Kasumi-1 (cell line): Measurements from ENCODE around the gene DTHD1.

ENCODE experiments used
- DNase-seq, 2 experiments: peaks; one replicate each; lab custom pipeline; 2025; lab: John Stamatoyannopoulos, UW

DTHD1 gene

GRCh38 chr4:36348403-36348938 lies 67.1 kb downstream of the DTHD1 start:
- peak in 1 of 2 experiments; percentile 14 for DNase-seq

GRCh38 chr4:36349938-36350549 lies 68.6 kb downstream of the DTHD1 start:
- DNase-seq, result no peak

DNA sequence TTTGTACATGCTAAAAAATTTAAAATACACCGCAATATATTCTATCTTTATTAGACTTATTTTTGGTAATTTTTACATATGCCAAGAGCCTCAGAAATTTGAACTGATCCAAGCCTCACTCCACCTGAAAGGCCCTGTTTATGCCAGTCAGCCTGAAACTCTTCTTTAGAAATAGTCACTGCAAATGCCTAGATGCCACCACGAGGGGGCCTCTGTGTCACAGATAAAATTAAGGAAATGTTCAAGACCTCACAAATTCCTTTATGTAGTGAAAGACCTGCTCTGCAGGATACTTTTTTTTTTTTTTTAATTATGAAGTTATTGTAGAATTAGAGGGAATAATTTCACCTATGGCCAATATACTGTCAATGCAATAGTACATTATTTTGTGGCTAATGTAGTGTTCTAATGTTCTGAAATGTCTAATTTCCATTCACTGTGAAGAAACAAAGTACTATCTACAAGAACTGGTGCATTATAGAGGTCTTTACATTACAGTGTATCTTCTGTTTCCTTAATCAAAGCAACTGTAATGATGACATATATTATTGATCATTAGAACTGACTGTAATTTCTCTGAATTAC lies 69.8 kb downstream of the DTHD1 start:
- DNase-seq, result peak; percentile 66 to 71

GRCh38 chr4:36353998-36354397 lies 72.6 kb downstream of the DTHD1 start:
- DNase-seq, result no peak

DNA sequence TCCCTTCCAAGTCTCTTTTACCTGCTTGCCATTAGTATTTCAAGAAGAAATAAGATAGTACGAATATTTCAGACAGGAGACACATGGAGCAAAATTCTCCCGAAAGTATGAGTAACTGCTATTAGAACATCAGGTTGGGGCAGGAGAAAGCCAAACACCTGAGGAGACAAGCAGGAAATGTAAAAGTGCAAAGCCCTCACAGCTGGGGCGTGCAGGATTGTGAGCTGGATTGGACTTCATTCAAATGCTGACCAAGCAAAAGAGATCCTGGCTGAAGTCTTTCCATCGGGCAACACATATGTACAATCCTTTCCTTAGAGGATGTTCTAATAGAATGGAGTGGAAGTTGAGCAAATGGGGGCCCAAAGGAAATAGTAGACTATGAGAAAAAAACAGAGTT lies 76.8 kb downstream of the DTHD1 start:
- DNase-seq, result no peak

DNA sequence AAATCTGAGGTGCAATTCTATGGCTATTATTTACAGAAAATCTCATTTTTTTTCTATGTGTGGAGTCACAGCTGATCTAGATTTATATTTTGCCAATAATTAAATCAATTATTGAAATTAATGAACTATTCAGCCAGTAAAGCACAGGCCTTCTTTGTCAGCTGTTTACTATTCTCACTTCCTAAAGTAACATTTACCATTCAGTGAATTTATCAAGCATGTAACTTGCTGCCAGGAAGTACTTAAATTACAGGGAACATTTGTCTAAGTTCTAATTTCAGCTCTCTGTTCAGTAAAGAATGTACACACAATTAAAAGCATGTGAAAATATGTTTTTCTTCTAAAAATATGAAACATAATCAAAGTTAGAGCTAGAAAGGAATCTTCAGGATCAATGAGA lies 79.3 kb downstream of the DTHD1 start:
- no peak for DNase-seq

DNA sequence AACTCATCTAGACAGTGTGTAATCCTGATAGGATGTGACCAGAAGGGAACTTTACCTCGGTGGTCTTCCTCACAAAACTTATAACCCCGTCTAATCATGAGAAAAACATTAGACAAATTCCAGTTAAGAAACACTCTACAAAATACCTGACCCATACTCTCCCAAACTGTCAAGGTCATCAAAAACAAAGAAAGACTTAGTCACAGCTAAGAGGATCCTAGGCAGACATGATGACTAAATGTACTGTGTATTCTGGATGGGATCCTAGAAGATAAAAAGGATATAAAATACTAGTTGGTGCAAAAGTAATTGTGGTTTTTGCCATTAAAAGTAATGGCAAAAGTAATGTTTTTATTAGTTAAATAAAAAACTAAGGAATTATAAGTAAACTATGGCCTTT lies 81.6 kb downstream of the DTHD1 start:
- DNase-seq, result no peak

DNA sequence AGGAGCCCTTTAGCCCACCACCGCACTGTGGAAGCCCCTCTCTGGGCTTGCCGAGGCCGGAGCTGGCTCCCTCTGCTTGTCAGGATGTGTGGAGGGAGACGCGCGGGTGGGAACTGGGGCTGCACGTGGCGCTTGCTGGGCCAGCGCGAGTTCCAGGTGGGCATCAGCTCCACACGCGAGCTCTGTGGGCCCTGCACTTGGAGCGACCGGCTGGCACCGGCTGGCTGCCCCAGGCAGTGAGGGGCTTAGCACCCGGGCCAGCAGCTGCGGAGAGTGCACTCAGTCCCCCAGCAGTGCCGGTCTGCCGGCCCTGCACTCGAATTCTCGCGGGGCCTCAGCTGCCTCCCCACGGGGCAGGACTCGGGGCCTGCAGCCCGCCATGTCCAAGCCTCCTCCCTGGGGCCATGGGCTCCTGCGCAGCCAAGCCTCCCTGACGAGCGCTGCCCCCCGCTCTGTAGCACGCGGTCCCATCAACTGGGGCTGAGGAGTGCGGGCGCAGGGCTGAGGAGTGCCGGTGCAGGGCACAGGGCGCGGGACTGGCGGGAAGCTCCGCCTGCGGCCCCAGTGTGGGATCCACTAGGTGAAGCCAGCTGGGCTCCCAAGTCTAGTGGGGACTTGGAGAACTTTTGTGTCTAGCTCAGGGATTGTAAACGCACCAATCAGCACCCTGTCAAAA lies 93.6 kb downstream of the DTHD1 start:
- DNase-seq, result no peak

DNA sequence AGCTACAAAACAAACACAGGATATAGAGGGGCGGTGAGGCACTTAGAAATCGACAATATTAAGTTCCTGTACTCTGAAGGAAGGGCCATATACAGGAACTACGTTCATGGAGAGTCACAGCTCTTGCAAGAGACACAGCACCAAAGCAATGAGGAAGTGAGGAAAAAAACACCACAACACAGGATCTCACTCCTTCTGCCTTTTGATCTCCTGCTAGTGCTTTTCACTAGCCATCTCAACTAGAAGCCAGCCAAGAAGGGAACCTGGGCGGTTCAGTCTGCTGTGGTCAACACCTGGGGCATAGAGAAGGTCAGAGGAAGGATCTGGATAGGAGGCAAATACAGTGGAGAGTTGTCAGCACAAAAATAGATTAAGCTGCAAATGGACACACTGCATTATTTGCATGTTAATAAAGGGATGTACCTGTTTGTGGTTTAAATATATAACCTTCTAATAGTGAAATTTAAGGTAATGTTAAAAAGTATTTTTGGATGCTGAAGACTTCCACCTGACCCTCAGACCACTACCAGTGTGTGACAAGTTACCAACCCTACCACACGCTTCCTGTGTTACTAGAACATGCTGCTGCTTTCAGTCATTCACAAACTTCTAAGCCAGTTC lies 104.6 kb downstream of the DTHD1 start:
- peak; percentile 89 to 91 for DNase-seq

DNA sequence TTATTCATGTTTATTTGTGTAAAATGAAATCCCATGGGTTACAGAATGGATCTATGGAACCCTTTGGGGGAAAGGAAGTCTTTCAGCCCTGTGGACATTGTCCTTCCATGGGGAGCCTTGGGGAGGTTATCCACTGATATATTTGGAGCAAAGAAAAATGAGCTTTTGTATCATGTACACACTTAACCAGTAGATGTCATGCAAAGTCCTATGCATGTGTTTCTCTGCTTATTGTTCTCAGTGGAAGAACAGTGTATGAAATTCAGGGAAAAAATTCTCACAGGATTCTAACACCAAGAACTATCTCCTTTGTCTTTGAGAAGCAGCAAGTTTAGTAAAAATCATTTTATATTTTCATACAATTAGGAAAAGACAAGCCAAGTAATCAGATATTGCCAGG lies 105.3 kb downstream of the DTHD1 start:
- DNase-seq, result peak in 1 of 2 experiments; percentile 23

GRCh38 chr4:36388710-36389109 lies 107.3 kb downstream of the DTHD1 start:
- DNase-seq, result no peak

GRCh38 chr4:36391411-36391810 lies 110.0 kb downstream of the DTHD1 start:
- no peak for DNase-seq

DNA sequence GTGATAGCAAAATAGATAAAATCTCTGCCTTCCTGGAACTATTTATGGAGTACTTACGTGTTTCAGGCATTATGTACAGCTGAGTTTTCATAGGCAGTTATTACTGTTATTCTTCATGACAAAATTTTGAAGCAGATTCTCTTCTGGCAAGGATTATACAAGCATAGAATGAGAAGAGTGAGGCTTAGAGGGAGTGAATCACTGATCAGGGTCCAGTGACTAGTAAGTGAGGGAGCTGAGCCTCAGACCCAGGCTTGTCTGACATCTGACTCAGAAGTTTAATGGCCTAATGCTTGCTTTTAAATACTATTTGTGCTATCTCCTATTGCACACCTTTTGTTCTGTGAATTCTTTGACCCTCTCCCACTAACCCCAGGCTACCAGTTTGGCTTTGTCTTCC lies 110.6 kb downstream of the DTHD1 start:
- DNase-seq, result no peak

DNA sequence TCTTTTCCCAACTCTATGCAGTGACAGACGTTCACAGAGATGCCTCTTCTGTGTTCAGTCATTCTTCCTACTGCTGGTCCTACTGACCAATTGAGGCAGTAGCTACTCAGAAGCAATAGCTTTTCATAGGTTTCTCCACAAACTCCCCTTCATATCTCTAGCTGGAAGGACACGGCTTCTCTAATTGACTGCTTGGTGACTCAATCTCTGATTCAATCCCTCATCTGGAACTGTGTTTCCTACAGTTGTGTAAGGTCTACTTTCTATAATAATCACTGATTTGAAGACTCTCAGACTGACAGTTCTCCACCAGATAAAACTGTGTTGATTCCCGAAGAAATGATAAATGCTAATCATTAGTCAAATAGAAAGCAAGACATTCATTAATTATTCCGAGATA lies 111.5 kb downstream of the DTHD1 start:
- no peak for DNase-seq
